Parathyroid adenoma (tissue), 2 donors: ENCODE measurements around the gene IDI1.

Experiments
- H2AFZ ChIP-seq: fragments of 300-600 bp; sonication (generic); one replicate; pipeline ENCODE4 v1.7.0; 2017; ENCODE audit warnings: antibody characterized with exemption, mild to moderate bottlenecking
- H3K27ac ChIP-seq: fragments of 300-600 bp; sonication (generic); one replicate; pipeline ENCODE4 v1.7.0; 2017
- H3K27me3 ChIP-seq: fragments of 300-600 bp; sonication (generic); one replicate; pipeline ENCODE4 v1.7.0; 2017; ENCODE audit warnings: low read length; ENCODE audit not compliant: control insufficient read depth, insufficient read depth
- H3K36me3 ChIP-seq: fragments of 300-600 bp; sonication (generic); one replicate; pipeline ENCODE4 v1.7.0; 2017; ENCODE audit warnings: low read length; ENCODE audit not compliant: control insufficient read depth, insufficient read depth
- H3K4me1 ChIP-seq: fragments of 300-600 bp; sonication (generic); one replicate; pipeline ENCODE4 v1.7.0; 2017; ENCODE audit warnings: control low read depth
- H3K4me2 ChIP-seq: fragments of 300-600 bp; sonication (generic); one replicate; pipeline ENCODE4 v1.7.0; 2017; ENCODE audit warnings: low read length
- H3K4me3 ChIP-seq: fragments of 300-600 bp; sonication (generic); one replicate; pipeline ENCODE4 v1.7.0; 2017; ENCODE audit warnings: low read depth, low read length
- H3K79me2 ChIP-seq: fragments of 300-600 bp; sonication (generic); one replicate; pipeline ENCODE4 v1.7.0; 2017; ENCODE audit warnings: control low read depth
- H3K9ac ChIP-seq: fragments of 300-600 bp; sonication (generic); one replicate; pipeline ENCODE4 v1.7.0; 2017; ENCODE audit warnings: mild to moderate bottlenecking
- H3K9me3 ChIP-seq: fragments of 300-600 bp; sonication (generic); one replicate; pipeline ENCODE4 v1.7.0; 2017; ENCODE audit warnings: low read length; ENCODE audit not compliant: control insufficient read depth
- CTCF ChIP-seq: fragments of 300-600 bp; sonication (generic); IDR thresholded peaks from one replicate; pipeline ENCODE4 v1.7.0; 2017; ENCODE audit warnings: antibody characterized with exemption, mild to moderate bottlenecking
- donor health status: primary hyperparathyroidism.

Gene IDI1

DNA sequence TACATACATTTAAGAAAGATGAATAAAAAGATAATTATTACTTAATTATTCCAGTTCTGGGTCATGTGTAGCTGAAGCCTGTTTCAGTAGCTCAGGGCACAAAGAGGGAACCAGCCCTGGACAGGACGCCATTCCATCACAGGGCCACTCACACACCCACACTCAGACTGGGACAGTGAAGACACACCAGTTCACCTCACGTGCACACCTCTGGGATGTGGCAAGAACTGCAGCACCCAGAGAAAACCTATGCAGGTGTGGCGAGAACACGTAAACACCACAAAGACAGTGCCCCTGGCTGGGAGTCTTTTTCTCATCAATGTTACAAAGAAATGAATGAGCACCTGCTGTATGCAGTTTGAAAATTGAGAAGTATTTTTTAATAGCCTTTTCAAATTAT lies 1.6 kb upstream of the IDI1 start:
- no peak overlapping the region for H3K27ac ChIP-seq
- H3K36me3 ChIP-seq: no peaks in the 10 kb centered on the region
- no peak for TF ChIP-seq CTCF
- no peak overlapping the region for H3K4me2 ChIP-seq
- no peak overlapping the region for H3K4me3 ChIP-seq
- H3K9ac ChIP-seq: no peak overlapping the region
- no peaks in the 10 kb centered on the region for H3K9me3 ChIP-seq
- no peaks in the 10 kb centered on the region for H3K27me3 ChIP-seq
- H3K79me2 ChIP-seq: peaks cover 12% of the 10 kb centered on the region
- no peak overlapping the region for H2AFZ ChIP-seq
- H3K4me1 ChIP-seq: peaks cover 16% of the 10 kb centered on the region

- Histone ChIP-seq H3K27ac (peak overlapping the region; percentile 99), H3K36me3 (no peaks in the 10 kb centered on the region), H3K4me2 (peak overlapping the region; percentile 82), H3K4me1 (peaks cover 16% of the 10 kb centered on the region), H3K4me3 (peak overlapping the region; percentile 81), H3K79me2 (peaks cover 12% of the 10 kb centered on the region), H3K27me3 (no peaks in the 10 kb centered on the region), H2AFZ (no peak overlapping the region), H3K9me3 (no peaks in the 10 kb centered on the region), H3K9ac (no peak overlapping the region)
- no peak for TF ChIP-seq CTCF
These were observed 1.2 kb upstream of the IDI1 start for GRCh38 chr10:1050145-1050544.

- Histone ChIP-seq H3K4me3 (peak overlapping the region; percentile 81), H3K27me3 (no peaks in the 10 kb centered on the region), H3K4me1 (peaks cover 12% of the 10 kb centered on the region), H3K9me3 (no peaks in the 10 kb centered on the region), H3K79me2 (peaks cover 12% of the 10 kb centered on the region), H3K36me3 (no peaks in the 10 kb centered on the region), H3K27ac (peak overlapping the region; percentile 99), H2AFZ (peak overlapping the region; percentile 88), H3K9ac (no peak overlapping the region), H3K4me2 (peak overlapping the region; percentile 82)
- TF ChIP-seq CTCF: no peak
These were observed 573 bp upstream of the IDI1 start for GRCh38 chr10:1049425-1049958.

DNA sequence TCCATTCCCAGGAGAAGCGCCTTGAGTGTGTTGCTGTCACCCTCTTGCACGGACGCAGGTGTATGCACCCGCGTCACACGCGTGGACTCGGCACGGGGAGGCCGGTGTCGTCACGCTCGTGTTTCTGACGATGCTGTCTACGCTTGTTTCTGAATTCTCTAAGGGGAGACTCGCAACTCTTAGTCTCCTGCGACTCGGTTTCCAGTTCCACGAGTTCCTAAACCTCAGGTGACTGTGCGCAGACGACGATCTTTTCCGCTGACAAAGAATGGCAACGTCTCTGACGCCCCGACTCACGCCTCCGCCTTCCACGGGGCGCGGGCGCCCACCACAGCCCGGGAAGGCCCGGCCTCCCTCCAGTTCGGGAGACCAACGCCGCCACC lies 579 bp downstream of the IDI1 start:
- H3K9ac ChIP-seq: no peak overlapping the region
- no peak for TF ChIP-seq CTCF
- H3K36me3 ChIP-seq: no peaks in the 10 kb centered on the region
- H3K4me3 ChIP-seq: peak overlapping the region; percentile 81
- peak overlapping the region; percentile 99 for H3K27ac ChIP-seq
- no peaks in the 10 kb centered on the region for H3K27me3 ChIP-seq
- peak overlapping the region; percentile 73 for H3K4me2 ChIP-seq
- H3K79me2 ChIP-seq: peaks cover 10% of the 10 kb centered on the region
- peak overlapping the region; percentile 88 for H2AFZ ChIP-seq
- H3K9me3 ChIP-seq: no peaks in the 10 kb centered on the region
- H3K4me1 ChIP-seq: peaks cover 7% of the 10 kb centered on the region

DNA sequence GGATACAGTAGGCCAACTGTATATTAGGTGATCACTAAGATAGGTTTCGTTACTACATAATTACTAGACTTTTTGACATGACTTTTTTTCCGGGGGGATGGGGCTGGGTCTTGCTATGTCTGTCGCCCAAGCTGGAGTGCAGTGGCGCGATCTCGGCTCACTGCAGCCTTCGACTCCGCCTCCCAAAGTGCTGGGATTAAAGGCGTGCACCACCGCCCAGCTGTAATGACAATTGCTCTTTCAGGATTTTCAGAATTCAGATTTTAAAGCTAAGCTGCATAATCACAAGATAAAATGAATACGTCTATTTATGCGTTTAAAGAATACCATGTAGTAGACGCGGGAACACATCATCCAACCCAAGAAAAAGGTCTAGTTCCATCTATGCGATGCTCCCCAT lies 982 bp downstream of the IDI1 start:
- Histone ChIP-seq H3K27me3 (no peaks in the 10 kb centered on the region), H3K9ac (no peak overlapping the region), H2AFZ (peak overlapping the region; percentile 88), H3K4me1 (peaks cover 7% of the 10 kb centered on the region), H3K36me3 (no peaks in the 10 kb centered on the region), H3K27ac (peak overlapping the region; percentile 99), H3K4me2 (peak overlapping the region; percentile 73), H3K4me3 (peak overlapping the region; percentile 81), H3K79me2 (peaks cover 10% of the 10 kb centered on the region), H3K9me3 (no peaks in the 10 kb centered on the region)
- TF ChIP-seq CTCF: no peak
